ENCODE results near the gene NAGK. TPM values are rescaled to one million over a fixed set of nuclear protein-coding genes. Genes with fewer than 3 reads are reported as not detected.

NAGK gene
- total and polyA plus RNA-seq, 2 donors (not counting 1 experiment from before 2014, with no cell fraction given) = 221 to 230 TPM

DNA sequence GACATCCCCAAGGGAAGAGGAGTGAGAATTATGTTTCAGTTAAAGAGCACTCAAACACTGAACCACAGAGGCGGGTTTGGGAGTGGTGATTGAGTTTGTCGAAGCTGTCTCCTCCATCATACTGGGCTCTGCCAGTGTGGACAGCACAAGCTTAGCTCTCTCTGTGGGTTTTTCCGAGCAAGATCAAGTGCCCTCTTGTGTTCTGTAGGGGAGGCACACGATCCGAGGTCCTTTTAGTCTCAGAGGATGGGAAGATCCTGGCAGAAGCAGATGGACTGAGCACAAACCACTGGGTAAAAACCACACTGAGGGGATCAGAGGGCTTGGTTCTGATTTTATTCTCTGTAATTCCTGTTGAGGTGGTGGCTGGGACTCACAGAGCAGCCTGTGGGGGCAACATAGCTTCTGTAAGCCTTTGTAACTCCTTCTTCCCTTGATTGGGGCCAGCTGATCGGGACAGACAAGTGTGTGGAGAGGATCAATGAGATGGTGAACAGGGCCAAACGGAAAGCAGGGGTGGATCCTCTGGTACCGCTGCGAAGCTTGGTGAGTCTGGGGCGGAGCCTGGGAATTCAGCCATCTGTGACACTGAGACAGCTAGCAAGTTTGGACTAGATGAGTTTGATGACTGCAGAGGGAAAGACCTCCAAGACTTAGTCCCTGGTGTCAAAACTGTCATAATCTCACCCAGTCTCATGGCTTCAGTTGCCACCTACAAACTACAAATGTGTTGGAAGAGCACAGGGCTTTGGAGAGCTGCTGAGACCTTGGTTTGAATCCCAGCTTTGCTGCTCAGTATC, 2.0 kb downstream of the NAGK start:
- Histone ChIP-seq H3K27ac (ENCODE audit: low read length in 2 of 2) (peak overlapping the region; percentile 95 to 99), H3K36me3 (replicated peaks in 1 of 2; ENCODE audit: control extremely low read depth in 1 of 2, control insufficient read depth in 1 of 2, extremely low read depth in 1 of 2, insufficient read depth in 2 of 2, low read length in 1 of 2) (peaks cover 1 to 28% of the 10 kb centered on the region in 2 experiments), H3K9me3 (ENCODE audit: control extremely low read depth in 1 of 3, control insufficient read depth in 2 of 3, insufficient read depth in 1 of 3, low read length in 2 of 3) (no peaks in the 10 kb centered on the region), H3K79me2 (ENCODE audit: control insufficient read depth, insufficient read depth, low read length) (peaks cover 60% of the 10 kb centered on the region), H3K27me3 (replicated peaks in 1 of 4; ENCODE audit: control extremely low read depth in 1 of 4, control insufficient read depth in 3 of 4, insufficient read depth in 4 of 4, low read length in 3 of 4) (no peaks in the 10 kb centered on the region), H3K4me2 (replicated peaks; ENCODE audit: low read depth, low read length, poor library complexity, severe bottlenecking) (peak overlapping the region; percentile 96), H2AFZ (ENCODE audit: insufficient read depth, low read depth, low read length, poor library complexity, severe bottlenecking) (no peak overlapping the region), H3K4me3 (ENCODE audit: control extremely low read depth in 1 of 5, extremely low read depth in 1 of 5, insufficient read depth in 1 of 5, low read depth in 2 of 5, low read length in 4 of 5) (peak overlapping the region in 4 of 5 experiments; percentile 20 to 99 (median 44)), H3K9ac (ENCODE audit: low read length) (peak overlapping the region; percentile 54), H4K20me1 (ENCODE audit: control insufficient read depth, insufficient read depth, low read length, poor library complexity, severe bottlenecking) (no peaks in the 10 kb centered on the region), H3K4me1 (ENCODE audit: control insufficient read depth in 2 of 2, insufficient read depth in 2 of 2, low read length in 2 of 2) (peaks cover 66 to 67% of the 10 kb centered on the region in 2 donors)
- DNase-seq = peak; percentile 72
- ChIA-PET CTCF (interaction anchor here (1.3 to 6.7 kb wide), 7 partner anchors 13 to 261 kb away, joined by 4 to 43 read pairs (median 6); partner anchors contain the start of genes MCEE, MPHOSPH10 and ZNF638), POLR2A (interaction anchor here (5.9 kb wide), 1 partner anchor 60 kb away, joined by 52 read pairs; the partner anchor contains the start of genes MCEE and MPHOSPH10)
- no peaks in the 10 kb centered on the region for H3K9me3 Mint-ChIP-seq (ENCODE audit: insufficient read depth)
- peak overlapping the region; percentile 99 for H3K4me3 Mint-ChIP-seq
- no peak for ATAC-seq (ENCODE audit: low read depth)
- intact Hi-C loops (cut with micrococcal nuclease) = loop anchor here (5.0 kb wide), 1 partner anchor 1173 kb away; no protein-coding TSS in a partner anchor
- H3K27ac Mint-ChIP-seq = peak overlapping the region; percentile 100
- WGBS (ENCODE audit: insufficient coverage) = 76% methylated on average over 3 of the region's 10 CpGs
- no peak for TF ChIP-seq EZH2 (IDR thresholded peaks at IDR 0.05; ENCODE audit: borderline replicate concordance, insufficient read depth, low read depth, low read length, poor library complexity, severe bottlenecking)
- TF ChIP-seq, protein P1, sequence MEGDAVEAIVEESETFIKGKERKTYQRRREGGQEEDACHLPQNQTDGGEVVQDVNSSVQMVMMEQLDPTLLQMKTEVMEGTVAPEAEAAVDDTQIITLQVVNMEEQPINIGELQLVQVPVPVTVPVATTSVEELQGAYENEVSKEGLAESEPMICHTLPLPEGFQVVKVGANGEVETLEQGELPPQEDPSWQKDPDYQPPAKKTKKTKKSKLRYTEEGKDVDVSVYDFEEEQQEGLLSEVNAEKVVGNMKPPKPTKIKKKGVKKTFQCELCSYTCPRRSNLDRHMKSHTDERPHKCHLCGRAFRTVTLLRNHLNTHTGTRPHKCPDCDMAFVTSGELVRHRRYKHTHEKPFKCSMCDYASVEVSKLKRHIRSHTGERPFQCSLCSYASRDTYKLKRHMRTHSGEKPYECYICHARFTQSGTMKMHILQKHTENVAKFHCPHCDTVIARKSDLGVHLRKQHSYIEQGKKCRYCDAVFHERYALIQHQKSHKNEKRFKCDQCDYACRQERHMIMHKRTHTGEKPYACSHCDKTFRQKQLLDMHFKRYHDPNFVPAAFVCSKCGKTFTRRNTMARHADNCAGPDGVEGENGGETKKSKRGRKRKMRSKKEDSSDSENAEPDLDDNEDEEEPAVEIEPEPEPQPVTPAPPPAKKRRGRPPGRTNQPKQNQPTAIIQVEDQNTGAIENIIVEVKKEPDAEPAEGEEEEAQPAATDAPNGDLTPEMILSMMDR (IDR thresholded peaks at IDR 0.05) = no peak
- no peaks in the 10 kb centered on the region for H3K27me3 Mint-ChIP-seq
- peaks cover 75% of the 10 kb centered on the region for H3K4me1 Mint-ChIP-seq
